Heart left ventricle (tissue), 16 donors: Measurements from ENCODE around the gene PCBD1. TPM values are rescaled to one million over a fixed set of nuclear protein-coding genes. Genes with fewer than 3 reads are reported as not detected.

ENCODE experiments used
- ATAC-seq, 4 donors: fragments of 200-7000 bp; cut with Tn5 transposase; one replicate each; pipeline ENCODE4 v1.9.1; 2020 to 2022; ENCODE audit warnings: moderate library complexity in 4 of 4, mild to moderate bottlenecking in 3 of 4, moderate number of reproducible peaks in 1 of 4
- DNase-seq, 5 donors: peaks; one replicate each; pipeline ENCODE4 v3.0.0-alpha.2; 2020
- H3K27ac ChIP-seq, 12 donors: fragments of 200-600 bp; sonication (generic) in 4 of 12; one replicate each; pipeline versions ENCODE4 v1.5.0 to v1.8.0; 2016 to 2022; ENCODE audit warnings: mild to moderate bottlenecking in 2 of 12
- H3K27me3 ChIP-seq, 9 donors: fragments of 200-600 bp; sonication (generic) in 2 of 9; one replicate each; pipeline versions ENCODE4 v1.5.1 to v1.8.0; 2016 to 2022; ENCODE audit warnings: mild to moderate bottlenecking in 3 of 9
- H3K36me3 ChIP-seq, 9 donors: fragments of 200-600 bp; sonication (generic) in 2 of 9; one replicate each; pipeline versions ENCODE4 v1.5.0 to v1.8.0; 2018 to 2022; ENCODE audit warnings: mild to moderate bottlenecking in 2 of 9
- H3K4me1 ChIP-seq, 12 donors: fragments of 200-600 bp; sonication (generic) in 4 of 12; one replicate each; pipeline versions ENCODE4 v1.5.0 to v1.8.0; 2016 to 2022; ENCODE audit warnings: mild to moderate bottlenecking in 3 of 12
- H3K4me3 ChIP-seq, 12 donors: fragments of 200-600 bp; sonication (generic) in 4 of 12; one replicate each; pipeline versions ENCODE4 v1.5.0 to v1.8.0; 2017 to 2022; ENCODE audit warnings: mild to moderate bottlenecking in 9 of 12, moderate library complexity in 4 of 12
- H3K9me3 ChIP-seq, 12 donors: fragments of 200-600 bp; sonication (generic) in 4 of 12; one replicate each; pipeline versions ENCODE4 v1.5.0 to v1.8.0; 2016 to 2022; ENCODE audit warnings: mild to moderate bottlenecking in 1 of 12
- CTCF ChIP-seq, 12 donors: fragments of 200-600 bp; sonication (generic) in 4 of 12; IDR thresholded peaks; one replicate each; pipeline versions ENCODE4 v1.5.0 to v1.8.0; 2018 to 2022; ENCODE audit warnings: antibody characterized with exemption in 12 of 12, mild to moderate bottlenecking in 5 of 12
- POLR2A ChIP-seq, 2 donors: fragments of 450-650 bp; IDR thresholded peaks; one replicate each; pipeline ENCODE4 v1.6.1; 2017; ENCODE audit warnings: antibody characterized with exemption in 2 of 2, mild to moderate bottlenecking in 2 of 2, moderate library complexity in 2 of 2
- WGBS, 4 donors: extraction: QIAGEN DNeasy Blood & Tissue Kit in 2 of 4; methylation state at CpG; one replicate each; pipeline versions ENCODE4 v1.1.5 to v1.1.7; 2013 to 2018; 5-methylcytosine and 5-hydroxymethylcytosine counted together
- intact Hi-C, 10 donors: fragments of 100-400 bp; cut with DNase I; formaldehyde crosslinking; loops; one replicate each; pipeline versions ENCODE4 v1.11.1 to v1.14.2; 2022
- polyA plus RNA-seq, 2 donors: library from polyadenylated mRNA; stranded (reverse); fragments of 200-250 nt; gene quantifications; one replicate each; pipeline ENCODE4 v1.2.3, GENCODE V29; 2013
- total RNA-seq, 9 donors: library from RNA; depleted of rRNA in 2 of 9; stranded (reverse); fragments of >200 nt in 2 of 9; fragmentation: NEBNext Ultra II Directional in 3 of 9; extraction: Animal tissue kit (Norgen Biotek cat#: 25700) in 3 of 9; gene quantifications; one replicate each; pipeline versions ENCODE4 v1.1.0 to v1.2.4, GENCODE V29; 2016 to 2023
- donor health status: ischemic (EF 13 %, LVEDD 7.1; RV severe dilation, severe dysfunction).
- donor health status: healthy with polysubstance abuse.
- donor health status: DM: no; HTN: yes; CAD: no.
- donor health status: DM: no; HTN: no; CAD: no.
- donor health status: ischemic (EF 25% LVEDD 6.9; RV normal size, moderate dysfunction).
- donor health status: ischemic (EF 25% LVEDD 5.7; RV mildly dilated, moderate dysfunction).
- donor health status: healthy.
- donor health status: DM: yes; HTN: yes; CAD: no.
- donor health status: ischemic (EF 35%, LVEDD 5.7; RV mildly dilated, moderate dysfunction).
- donor health status: nonischemic (EF 11% LVEDD 7.7; RV severe dilation, severe dysfunction).
- donor health status: DM: yes; HTN: yes; CAD: no.
- donor health status: PGD.
- donor health status: ischemic (EF 29% LVEDD 5.4; RV normal size, mild dysfunction).
- donor health status: nonischemic (EF 23%, LVEDD 6.1; RV moderate dilation, normal function).

PCBD1 gene
- total and polyA plus RNA-seq, 11 donors: 103 to 189 (median 144) TPM

- Histone ChIP-seq H3K4me1 (peaks cover 0 to 46% (median 21%) of the 10 kb centered on the region in 12 donors), H3K27me3 (no peaks in the 10 kb centered on the region), H3K9me3 (no peaks in the 10 kb centered on the region), H3K4me3 (peak overlapping the region in 9 of 12 donors; percentile 71 to 90 (median 82)), H3K27ac (peak overlapping the region in 11 of 12 donors; percentile 91 to 96 (median 94)), H3K36me3 (peaks cover 0 to 37% (median 34%) of the 10 kb centered on the region in 9 donors)
- DNase-seq (no peak), ATAC-seq (no peak)
- WGBS, 4 donors: 78 to 89% (median 81%) methylated on average over 9 to 12 of the region's 12 CpGs
- TF ChIP-seq POLR2A (IDR thresholded peaks at IDR 0.05) (no peak), CTCF (IDR thresholded peaks at IDR 0.05) (no peak)
- intact Hi-C loops: loop anchor here in 4 of 10 donors (10.0 kb wide), 2 partner anchors 412 to 422 kb away; partner anchors contain the start of gene PALD1 (in 1 of the 4)
Measured at GRCh38 chr10:70886921-70887665, 1.3 kb downstream of the PCBD1 start.

GRCh38 chr10:70885931-70886903 is 2.1 kb downstream of the PCBD1 start:
- TF ChIP-seq CTCF (IDR thresholded peaks at IDR 0.05) (no peak), POLR2A (IDR thresholded peaks at IDR 0.05) (no peak)
- H3K4me1 ChIP-seq: peaks cover 0 to 39% (median 18%) of the 10 kb centered on the region in 12 donors
- no peak for DNase-seq
- intact Hi-C loops: loop anchor here in 4 of 10 donors (10.0 kb wide), 2 partner anchors 411 to 421 kb away; partner anchors contain the start of gene PALD1 (in 1 of the 4)
- ATAC-seq: no peak
- H3K27me3 ChIP-seq: no peaks in the 10 kb centered on the region
- no peaks in the 10 kb centered on the region for H3K9me3 ChIP-seq
- H3K4me3 ChIP-seq: no peak overlapping the region
- peak overlapping the region in 1 of 12 donors; percentile 93 for H3K27ac ChIP-seq
- 74 to 80% (median 79%) methylated on average over 18 of the region's 18 CpGs for WGBS, 4 donors
- H3K36me3 ChIP-seq: peaks cover 0 to 44% (median 42%) of the 10 kb centered on the region in 9 donors

GRCh38 chr10:70885481-70885880 is 2.9 kb downstream of the PCBD1 start:
- DNase-seq: no peak
- peaks cover 0 to 32% (median 13%) of the 10 kb centered on the region in 12 donors for H3K4me1 ChIP-seq
- peaks cover 0 to 50% (median 42%) of the 10 kb centered on the region in 9 donors for H3K36me3 ChIP-seq
- TF ChIP-seq CTCF (IDR thresholded peaks at IDR 0.05): no peak
- TF ChIP-seq POLR2A (IDR thresholded peaks at IDR 0.05): no peak
- 65 to 83% (median 79%) methylated on average over 4 of the region's 4 CpGs for WGBS, 4 donors
- H3K4me3 ChIP-seq: no peak overlapping the region
- no peaks in the 10 kb centered on the region for H3K27me3 ChIP-seq
- no peaks in the 10 kb centered on the region for H3K9me3 ChIP-seq
- peak overlapping the region in 1 of 12 donors; percentile 44 for H3K27ac ChIP-seq
- ATAC-seq: no peak
- intact Hi-C loops: loop anchor here in 4 of 10 donors (10.0 kb wide), 2 partner anchors 411 to 421 kb away; partner anchors contain the start of gene PALD1 (in 1 of the 4)
